Right ventricle myocardium superior (tissue), 1 donor: ENCODE data around the gene MAPK8IP1. TPM values are rescaled to one million over a fixed set of nuclear protein-coding genes. Genes with fewer than 3 reads are reported as not detected.

Source experiments
- ATAC-seq: fragments of 200-7000 bp; cut with Tn5 transposase; one replicate; pipeline ENCODE4 v1.9.1; 2020; ENCODE audit warnings: mild to moderate bottlenecking; ENCODE audit not compliant: poor library complexity
- DNase-seq: peaks from one replicate; pipeline ENCODE4 v3.0.0-alpha.2; 2020
- intact Hi-C: fragments of 100-400 bp; cut with DNase I; formaldehyde crosslinking; loops from one replicate; pipeline ENCODE4 v1.11.2; 2022
- total RNA-seq: library from RNA; stranded (reverse); fragmentation: NEBNext Ultra II Directional; extraction: Animal tissue kit (Norgen Biotek cat#: 25700); gene quantifications from one replicate; pipeline ENCODE4 v1.2.1, GENCODE V29; 2021
- donor health status: DM: no; HTN: yes; CAD: no; lungs with severe emphysema.

The MAPK8IP1 gene
- total RNA-seq, 1 donor from 2014 or later = 4.5 TPM

- DNase-seq = peak; percentile 26
- no peak for ATAC-seq
- intact Hi-C loops = loop anchor here (5.0 kb wide), 1 partner anchor 62 kb away; no protein-coding TSS in a partner anchor
Measured at GRCh38 chr11:45918962-45919675, 33.7 kb downstream of the MAPK8IP1 start.

- DNase-seq = peak; percentile 44
- intact Hi-C loops = loop anchor here (5.0 kb wide), 1 partner anchor 63 kb away; no protein-coding TSS in a partner anchor
- no peak for ATAC-seq
Measured at GRCh38 chr11:45919806-45920530, 34.5 kb downstream of the MAPK8IP1 start.

GRCh38 chr11:45920531-45921477 is 35.4 kb downstream of the MAPK8IP1 start:
- DNase-seq = peak; percentile 25
- intact Hi-C loops = no loop called here
- no peak for ATAC-seq

- DNase-seq (peak; percentile 39), ATAC-seq (no peak)
- intact Hi-C loops = no loop called here
Measured at GRCh38 chr11:45921561-45922424, 36.3 kb downstream of the MAPK8IP1 start.

GRCh38 chr11:45922425-45923082 is 37.1 kb downstream of the MAPK8IP1 start, which contains the start of gene LARGE2:
Gene LARGE2, plus strand, starts transcription at chr11:45922656. Its CDS starts 227 bp downstream, at chr11:45922883.
- DNase-seq (peak; percentile 35), ATAC-seq (no peak)
- intact Hi-C loops = no loop called here

- DNase-seq = peak; percentile 24
- no peak for ATAC-seq
- intact Hi-C loops = no loop called here
Measured at GRCh38 chr11:45924036-45924915, 38.8 kb downstream of the MAPK8IP1 start.

GRCh38 chr11:45924927-45925326 is 39.5 kb downstream of the MAPK8IP1 start:
- ATAC-seq (no peak), DNase-seq (no peak)
- intact Hi-C loops = no loop called here

GRCh38 chr11:45925550-45925949 is 40.1 kb downstream of the MAPK8IP1 start:
- DNase-seq = peak; percentile 19
- intact Hi-C loops = no loop called here

GRCh38 chr11:45926001-45926401 is 40.5 kb downstream of the MAPK8IP1 start:
- DNase-seq (peak; percentile 35), ATAC-seq (no peak)
- intact Hi-C loops = no loop called here

More at GRCh38 chr11:45925550-45925949, 40.1 kb downstream of the MAPK8IP1 start:
- ATAC-seq = no peak

- no peak for ATAC-seq
- peak; percentile 24 for DNase-seq
- intact Hi-C loops = no loop called here
Measured at GRCh38 chr11:45926536-45927331, 41.3 kb downstream of the MAPK8IP1 start.

- intact Hi-C loops = no loop called here
- ATAC-seq (no peak), DNase-seq (peak; percentile 38)
Measured at GRCh38 chr11:45927332-45927683, 41.9 kb downstream of the MAPK8IP1 start.

GRCh38 chr11:45927684-45928413 is 42.4 kb downstream of the MAPK8IP1 start:
- no peak for ATAC-seq
- intact Hi-C loops = no loop called here
- DNase-seq = peak; percentile 34

- ATAC-seq = no peak
- intact Hi-C loops = no loop called here
Measured at GRCh38 chr11:45928535-45929215, 43.2 kb downstream of the MAPK8IP1 start.

GRCh38 chr11:45929486-45930030 is 44.1 kb downstream of the MAPK8IP1 start:
- no peak for ATAC-seq
- no peak for DNase-seq
- intact Hi-C loops = no loop called here

More at GRCh38 chr11:45928535-45929215, 43.2 kb downstream of the MAPK8IP1 start:
- DNase-seq = peak; percentile 24
